DND-41 (cell line): ENCODE data around the gene WDR7.

Experiments
- EZH2 ChIP-seq: IDR thresholded peaks from 3 replicates; pipeline ENCODE4 v1.6.1; 2012; ENCODE audit warnings: borderline replicate concordance, low read depth, mild to moderate bottlenecking, moderate library complexity, low read length, inconsistent platforms; ENCODE audit not compliant: severe bottlenecking
- TF ChIP-seq, protein P1 (sequence below): IDR thresholded peaks from 2 replicates; pipeline ENCODE4 v1.5.1; 2012; ENCODE audit warnings: borderline replicate concordance, low read length, moderate library complexity, mild to moderate bottlenecking; ENCODE audit not compliant: poor library complexity, severe bottlenecking; ENCODE audit errors: extremely low read depth

DNA sequence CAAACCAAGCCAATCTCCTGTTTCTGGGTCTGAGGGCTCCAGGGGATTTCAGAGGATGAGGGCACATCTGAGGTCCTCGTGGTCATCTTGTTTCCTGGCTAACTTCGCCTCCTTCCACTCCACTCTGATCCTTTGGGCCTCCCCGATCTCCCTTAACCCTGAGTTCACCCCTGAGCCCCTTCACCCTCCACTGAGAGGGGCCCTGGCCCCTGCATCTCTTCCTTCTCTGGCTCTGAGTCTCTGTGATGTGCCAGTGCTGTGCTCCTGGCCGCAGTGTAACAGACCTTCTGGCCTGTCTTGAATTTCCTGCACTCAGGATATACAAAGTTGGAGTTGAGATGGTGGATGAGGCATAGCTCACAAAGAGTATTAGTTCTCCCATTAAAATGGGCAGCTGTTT, 411.0 kb downstream of the WDR7 start:
- TF ChIP-seq, protein P1, sequence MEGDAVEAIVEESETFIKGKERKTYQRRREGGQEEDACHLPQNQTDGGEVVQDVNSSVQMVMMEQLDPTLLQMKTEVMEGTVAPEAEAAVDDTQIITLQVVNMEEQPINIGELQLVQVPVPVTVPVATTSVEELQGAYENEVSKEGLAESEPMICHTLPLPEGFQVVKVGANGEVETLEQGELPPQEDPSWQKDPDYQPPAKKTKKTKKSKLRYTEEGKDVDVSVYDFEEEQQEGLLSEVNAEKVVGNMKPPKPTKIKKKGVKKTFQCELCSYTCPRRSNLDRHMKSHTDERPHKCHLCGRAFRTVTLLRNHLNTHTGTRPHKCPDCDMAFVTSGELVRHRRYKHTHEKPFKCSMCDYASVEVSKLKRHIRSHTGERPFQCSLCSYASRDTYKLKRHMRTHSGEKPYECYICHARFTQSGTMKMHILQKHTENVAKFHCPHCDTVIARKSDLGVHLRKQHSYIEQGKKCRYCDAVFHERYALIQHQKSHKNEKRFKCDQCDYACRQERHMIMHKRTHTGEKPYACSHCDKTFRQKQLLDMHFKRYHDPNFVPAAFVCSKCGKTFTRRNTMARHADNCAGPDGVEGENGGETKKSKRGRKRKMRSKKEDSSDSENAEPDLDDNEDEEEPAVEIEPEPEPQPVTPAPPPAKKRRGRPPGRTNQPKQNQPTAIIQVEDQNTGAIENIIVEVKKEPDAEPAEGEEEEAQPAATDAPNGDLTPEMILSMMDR = no peak
- no peak for TF ChIP-seq EZH2
